ENCODE data around the gene DDX25.
"Not testable (repeated sequence)": the region's sequence is repeated elsewhere in the genome, so short reads cannot be mapped to it uniquely, and the experiment has no call there.

The DDX25 gene

DNA sequence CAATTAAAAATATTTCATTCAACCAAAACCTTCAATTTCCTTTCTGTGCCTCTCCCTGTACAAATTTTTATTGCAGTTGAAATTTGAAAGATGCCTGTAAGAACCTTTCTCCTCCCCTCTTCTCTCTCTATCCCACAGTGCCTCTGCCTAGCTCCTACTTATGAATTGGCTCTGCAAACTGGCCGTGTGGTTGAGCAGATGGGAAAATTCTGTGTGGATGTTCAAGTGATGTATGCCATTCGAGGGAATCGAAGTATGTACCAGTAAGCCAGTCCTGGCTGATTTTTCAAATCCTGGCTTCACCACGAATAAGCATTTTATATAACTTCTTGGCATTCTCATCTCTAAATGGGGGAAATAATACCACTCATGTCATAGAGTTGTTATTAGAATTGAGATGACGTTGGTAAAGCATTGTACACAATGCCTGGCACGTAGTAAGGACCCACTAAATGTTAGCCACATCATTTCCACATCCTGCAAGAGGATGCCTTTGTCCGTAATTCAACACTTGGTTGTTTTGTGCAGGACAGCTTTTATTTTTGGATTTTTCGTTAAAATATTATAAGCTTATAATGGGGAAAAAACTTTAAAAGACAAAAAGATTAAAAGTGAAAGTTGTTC is 6.0 kb downstream of the DDX25 start:
- no peak for DNase-seq

DNA sequence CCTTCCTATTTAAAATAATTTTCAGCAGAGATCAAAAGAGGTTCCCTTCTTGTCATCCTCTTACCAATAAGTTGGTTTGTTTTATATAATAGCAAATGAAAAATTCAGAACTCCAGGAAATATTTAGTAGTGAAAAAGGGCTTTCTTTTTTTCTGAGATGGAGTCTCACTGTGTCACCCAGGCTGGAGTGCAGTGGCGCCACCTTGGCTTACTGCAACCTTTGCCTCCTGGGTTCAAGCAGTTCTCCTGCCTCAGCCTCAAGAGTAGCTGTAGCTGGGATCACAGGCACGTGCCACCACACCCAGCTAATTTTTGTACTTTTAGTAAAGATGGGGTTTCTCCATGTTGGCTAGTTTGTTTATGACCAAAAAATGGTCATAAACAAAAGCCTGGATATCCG is 10.3 kb downstream of the DDX25 start:
- not testable (repeated sequence) for DNase-seq

DNA sequence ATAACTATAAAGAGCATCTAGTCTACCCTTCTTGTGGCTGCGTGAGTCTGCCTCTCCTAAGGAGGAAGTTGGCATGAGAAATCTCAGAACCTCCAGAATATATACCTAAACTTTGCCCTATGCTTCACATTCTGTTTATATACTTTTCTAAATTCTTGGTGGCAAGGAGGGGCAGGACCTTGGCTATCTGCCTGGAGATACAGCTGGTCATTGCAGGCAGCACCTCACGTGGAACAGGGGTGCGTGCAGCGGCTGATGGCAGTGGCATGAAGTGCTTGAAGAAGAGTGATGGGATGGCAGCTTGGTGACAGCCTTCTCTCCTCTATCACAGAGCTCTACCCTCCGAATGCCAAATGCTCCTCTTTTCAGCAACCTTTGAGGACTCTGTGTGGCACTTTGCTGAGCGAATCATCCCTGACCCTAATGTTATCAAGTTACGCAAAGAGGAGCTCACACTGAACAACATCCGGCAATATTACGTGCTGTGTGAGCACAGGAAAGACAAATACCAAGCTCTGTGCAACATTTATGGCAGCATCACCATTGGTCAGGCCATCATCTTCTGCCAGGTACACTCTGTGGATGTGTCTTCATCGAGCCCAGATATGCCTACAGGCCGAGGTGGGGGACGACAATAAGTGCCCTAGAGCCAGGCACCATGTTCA is 12.5 kb downstream of the DDX25 start:
- DNase-seq = no peak

DNA sequence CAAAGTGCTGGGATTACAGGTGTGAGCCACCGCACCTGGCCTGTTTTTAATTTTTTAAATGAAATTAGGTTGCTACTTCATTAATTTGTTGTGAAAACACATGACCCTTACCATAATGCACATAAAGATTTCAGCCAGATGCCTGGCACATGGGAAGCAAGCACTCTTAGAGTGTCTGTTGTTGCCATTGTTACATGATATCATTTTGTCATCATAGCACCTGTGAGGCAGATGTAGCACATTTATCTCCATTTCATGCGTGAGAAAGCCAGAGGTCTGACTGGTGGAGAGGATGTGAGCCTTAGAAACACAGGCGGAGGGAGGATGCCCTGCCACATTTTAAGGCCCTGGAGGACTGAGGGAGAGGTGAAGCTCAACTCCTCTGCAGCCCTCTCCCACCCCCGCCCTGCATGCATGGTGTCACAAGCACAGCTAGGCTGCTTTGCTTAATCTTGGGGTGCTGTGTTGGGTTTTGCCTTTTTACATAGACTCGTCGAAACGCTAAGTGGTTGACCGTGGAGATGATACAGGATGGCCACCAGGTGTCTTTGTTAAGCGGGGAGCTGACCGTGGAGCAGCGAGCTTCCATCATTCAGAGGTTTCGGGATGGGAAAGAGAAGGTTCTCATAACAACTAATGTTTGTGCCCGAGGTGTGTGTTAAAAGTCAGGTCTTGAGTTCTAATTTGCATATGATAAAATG is 14.0 kb downstream of the DDX25 start:
- DNase-seq = no peak

DNA sequence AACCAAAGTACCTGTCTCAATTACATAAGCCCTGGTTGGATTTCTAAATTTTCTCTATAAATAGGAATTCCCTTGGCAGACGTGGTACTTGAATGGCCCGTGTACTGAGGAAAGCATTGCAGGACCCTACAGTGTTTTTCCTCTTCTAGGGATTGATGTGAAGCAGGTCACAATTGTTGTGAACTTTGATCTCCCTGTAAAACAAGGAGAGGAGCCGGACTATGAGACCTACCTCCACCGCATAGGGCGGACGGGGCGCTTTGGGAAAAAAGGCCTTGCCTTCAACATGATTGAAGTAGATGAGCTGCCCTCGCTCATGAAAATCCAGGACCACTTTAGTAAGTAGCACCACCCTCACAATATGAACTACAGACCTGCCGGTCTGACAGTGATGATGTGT is 16.7 kb downstream of the DDX25 start:
- no peak for DNase-seq

DNA sequence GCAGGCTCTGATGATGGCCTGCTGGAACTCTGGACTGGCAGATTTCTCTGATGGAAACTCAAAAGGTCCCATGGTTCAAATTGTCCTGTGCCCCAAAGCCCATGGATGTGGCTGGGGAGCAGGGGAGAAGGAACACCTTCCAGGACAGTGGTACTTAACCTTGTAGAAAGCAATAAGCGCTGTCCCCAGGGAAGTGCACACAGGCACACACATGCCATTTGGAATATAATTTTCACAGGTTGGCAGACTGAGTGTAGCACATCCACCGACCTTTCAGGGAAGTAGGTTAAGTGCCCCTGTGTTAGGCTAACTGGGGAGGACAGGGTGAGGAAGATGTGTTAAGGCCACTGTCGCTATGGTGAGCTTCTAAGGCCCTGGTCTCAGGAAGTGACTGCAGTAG is 17.8 kb downstream of the DDX25 start:
- no peak for DNase-seq

DNA sequence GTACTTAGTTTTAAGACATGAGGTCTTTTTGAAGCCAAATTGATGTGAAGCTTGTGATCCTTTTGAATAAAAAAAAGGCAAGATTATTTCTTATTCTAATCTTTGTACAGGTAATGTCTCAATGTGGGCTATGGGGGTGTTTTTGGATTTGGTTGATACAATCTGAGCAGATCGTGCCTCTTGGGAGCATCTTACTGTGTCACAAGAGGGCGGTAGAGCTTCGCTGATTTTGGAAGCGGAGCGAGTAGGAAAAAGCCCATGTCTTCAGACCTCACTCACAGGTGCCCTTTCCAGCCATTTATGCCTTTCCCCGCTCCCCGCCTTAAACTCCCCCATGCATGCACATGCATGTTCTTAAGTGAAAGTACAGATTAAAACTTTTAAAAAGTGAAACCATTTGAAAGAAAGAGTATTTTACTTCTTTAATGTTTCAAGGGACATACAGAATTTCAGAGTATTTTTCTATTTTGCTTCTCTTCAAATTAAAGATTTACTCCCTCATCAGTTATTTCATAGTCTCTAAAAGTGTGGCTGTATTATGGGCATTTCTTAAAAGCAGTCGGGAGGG is 18.8 kb downstream of the DDX25 start:
- DNase-seq = peak; percentile 50

DNA sequence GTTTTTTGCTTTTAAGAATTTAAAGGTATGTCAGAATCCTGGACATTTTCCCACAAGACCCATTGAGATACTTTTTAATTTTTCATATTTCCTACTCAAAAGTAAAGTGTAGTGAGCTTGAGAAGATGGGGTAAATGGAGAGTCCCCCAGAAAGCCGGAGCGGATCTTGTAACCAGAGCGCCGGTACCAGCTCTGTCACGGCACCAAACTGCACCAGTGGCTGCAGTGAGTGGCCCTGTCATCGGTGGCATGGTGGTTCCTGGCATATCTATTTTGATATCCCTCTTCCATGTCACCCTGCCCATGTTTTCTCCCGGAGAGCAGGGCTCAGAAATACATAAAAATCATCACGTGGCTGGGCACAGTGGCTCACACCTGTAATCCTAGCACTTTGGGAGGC is 19.3 kb downstream of the DDX25 start:
- no peak for DNase-seq

DNA sequence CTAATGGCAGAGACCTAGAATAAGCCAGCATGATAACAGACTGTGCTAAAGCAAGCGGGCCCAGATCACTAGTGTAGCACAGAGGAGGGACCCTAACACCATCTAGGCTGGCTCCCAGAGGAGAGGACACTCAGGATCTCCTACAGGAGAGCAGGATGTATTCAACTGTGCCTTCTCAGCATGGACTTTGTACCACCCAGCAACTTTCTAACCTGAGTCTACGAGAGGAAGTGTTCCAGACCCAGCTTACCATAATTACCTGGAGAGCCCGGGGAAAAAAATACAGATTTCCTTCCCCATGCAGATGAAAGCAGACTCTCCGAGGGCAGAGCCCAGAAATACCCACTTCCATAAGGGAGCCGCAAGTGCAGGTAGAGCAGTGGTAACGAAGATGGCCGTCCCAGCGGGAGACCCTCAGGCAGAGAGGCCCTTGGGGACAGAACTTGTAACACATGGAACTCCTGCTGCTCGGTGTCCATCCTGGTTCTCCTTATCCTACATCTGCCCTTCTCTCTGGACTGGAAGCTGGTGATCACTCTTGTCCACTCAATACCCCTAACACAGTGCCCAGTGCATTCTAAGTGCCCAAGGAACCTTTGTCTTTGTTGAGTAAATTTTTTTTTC is 20.2 kb downstream of the DDX25 start:
- DNase-seq = no peak

DNA sequence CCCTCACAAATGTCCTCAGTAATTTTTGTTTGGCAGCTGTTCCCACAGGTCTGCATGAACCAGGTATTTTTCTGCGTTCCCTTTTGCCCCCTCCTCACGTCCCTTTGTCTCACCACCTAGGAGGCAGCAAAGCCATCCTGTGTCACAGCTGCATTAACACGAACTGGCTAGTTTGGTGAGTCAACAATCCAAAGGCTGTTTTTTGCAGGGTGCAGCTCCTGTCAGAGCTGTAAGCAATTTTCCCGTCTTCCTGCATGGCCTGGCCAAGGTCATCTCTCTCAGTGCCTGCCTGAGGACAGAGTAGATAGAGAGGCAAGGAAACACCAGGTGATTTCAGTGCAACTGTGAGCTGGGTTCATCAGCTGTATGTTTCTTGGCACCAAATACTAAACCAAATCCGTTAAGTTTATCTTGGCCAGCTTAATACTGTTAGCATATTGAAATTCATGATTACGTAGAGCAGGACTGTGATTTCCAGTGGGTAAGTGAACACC is 21.0 kb downstream of the DDX25 start:
- no peak for DNase-seq

DNA sequence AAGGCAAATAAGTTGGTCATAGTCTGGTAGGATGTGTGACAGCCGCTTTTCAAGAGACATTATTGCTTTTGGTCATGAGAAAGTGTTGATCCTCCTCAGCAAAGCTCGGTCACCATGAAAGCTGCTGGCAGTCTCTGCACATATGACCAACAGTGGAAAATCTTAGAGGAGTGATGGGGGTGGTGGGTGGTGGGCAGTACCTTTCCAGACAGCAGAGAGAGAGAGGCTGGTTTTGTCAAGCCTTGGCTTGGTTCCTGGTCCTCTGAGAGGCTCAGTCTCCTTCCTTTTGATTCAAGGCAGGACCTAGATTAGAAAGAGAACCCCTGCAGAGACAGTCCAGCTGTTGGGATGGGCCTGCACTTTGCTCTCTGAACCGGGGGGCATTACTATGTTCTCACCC is 21.5 kb downstream of the DDX25 start:
- DNase-seq = no peak

DNA sequence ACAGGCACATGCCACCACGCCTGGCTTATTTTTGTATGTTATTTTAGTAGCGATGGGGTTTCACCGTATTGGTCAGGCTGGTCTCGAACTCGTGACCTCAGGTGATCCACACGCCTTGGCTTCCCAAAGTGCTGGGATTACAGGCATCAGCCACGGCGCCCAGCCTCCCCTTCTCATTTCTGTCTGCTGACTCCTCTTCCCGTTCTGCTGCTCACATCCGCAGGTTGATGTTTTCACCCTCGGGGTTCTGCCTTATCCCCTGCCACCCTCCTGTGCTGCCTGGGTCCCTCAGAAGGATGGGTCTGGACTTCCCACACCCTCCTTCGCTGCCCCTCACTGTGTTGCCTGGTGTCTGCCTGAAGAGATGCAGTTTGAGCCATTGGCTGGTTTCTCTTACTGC is 22.4 kb downstream of the DDX25 start:
- no peak for DNase-seq

DNA sequence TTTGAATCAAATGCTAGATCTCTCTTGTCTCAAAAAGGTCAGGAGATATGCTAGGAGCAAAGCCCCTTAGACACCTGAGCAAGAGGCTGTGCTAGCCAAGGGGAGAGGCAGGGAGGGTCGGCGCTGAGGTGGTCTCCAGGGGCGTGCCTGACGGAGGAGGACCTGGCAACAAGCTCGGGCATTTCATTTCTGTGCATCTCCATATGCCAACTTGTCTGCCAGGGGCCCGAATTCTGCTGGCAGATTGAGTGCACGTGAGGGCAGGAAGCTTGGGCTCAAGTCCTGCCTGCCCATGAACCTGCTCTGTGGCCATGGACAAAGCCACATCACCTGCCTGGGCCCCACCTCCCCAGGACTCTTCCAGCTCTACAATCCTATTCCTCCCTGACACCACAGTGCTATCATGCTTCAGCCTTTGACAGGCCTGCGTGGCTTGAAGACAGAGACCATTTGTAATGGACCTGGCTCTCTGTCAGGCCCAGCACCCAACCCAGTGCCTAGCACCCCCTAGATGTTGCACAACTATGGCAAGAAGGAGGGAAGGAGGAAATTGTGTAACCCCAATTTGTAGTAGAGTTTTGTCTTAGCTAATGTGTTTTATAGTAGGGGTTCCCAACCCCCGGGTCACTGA is 25.3 kb downstream of the DDX25 start:
- no peak for DNase-seq

DNA sequence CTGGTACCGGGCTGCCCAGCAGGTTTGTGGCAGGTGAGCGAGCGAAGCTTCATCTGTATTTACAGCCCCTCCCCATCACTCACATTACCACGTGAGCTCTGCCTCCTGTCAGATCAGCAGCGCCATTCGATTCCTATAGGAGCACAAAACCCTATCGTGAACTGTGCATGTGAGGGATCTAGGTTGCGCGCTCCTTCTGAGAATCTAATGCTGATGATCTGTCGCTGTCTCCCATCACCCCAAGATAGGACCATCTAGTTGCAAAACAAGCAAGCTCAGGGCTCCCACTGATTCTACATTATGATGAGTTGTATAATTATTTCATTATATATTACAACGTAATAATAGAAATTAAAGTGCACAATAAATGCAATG is 25.8 kb downstream of the DDX25 start:
- no peak for DNase-seq

DNA sequence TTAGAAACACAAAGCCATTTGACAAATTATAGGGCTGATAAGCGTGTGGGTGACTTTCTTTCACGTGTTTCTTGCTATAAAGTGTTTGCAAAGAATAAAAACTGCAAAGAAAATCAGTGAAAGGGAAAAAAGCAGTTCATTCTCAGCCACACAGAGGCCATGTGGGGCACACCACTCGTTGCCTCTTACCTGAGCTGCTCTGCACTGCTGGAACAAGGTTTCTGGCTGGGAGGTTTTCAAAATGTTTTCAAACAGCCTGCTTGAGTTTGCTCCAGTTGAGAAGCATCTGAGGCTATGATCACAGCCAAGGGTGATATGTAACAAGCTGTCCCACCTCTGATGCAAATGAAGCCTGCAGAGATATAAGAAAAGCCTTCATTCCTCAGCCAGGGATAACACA is 26.8 kb downstream of the DDX25 start:
- no peak for DNase-seq

DNA sequence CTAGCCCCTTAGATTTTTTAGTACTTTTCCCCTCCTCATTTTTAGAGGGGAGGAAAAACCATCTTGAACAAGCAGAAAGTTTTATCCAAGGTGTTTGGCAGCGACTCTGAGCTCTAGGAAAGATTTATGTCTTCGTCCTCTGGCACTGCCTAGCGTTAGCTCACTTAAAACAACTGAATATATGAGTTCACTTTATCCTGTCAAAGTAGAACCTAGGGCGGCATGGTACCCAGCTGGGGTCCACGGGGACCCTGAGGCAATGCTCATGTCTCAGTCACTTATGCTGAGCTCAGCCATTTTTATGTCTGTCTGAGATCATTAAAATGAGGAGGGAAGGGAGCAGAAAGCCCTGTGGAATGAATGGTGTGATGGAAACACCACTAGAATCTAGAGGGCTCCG is 27.4 kb downstream of the DDX25 start:
- DNase-seq = no peak

DNA sequence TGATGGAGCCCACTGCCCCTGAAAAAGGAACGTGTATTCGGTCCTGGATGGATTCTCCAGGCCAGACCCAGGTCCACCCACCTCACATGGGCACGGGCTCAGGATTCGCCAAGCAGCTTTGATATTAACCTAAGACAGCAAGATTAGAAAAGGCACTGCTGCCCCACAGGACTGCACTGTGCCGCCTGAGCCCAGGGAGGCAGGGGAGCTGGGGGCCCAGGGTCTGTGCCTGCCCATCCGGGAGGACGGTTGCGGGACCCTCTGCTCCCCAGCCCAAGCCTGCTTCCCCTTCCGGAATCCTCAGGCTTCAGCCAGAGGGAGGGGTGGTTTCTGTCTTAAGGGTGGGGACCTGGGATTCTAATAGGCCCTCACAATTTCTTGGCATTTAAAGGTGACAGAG is 28.0 kb downstream of the DDX25 start:
- no peak for DNase-seq

DNA sequence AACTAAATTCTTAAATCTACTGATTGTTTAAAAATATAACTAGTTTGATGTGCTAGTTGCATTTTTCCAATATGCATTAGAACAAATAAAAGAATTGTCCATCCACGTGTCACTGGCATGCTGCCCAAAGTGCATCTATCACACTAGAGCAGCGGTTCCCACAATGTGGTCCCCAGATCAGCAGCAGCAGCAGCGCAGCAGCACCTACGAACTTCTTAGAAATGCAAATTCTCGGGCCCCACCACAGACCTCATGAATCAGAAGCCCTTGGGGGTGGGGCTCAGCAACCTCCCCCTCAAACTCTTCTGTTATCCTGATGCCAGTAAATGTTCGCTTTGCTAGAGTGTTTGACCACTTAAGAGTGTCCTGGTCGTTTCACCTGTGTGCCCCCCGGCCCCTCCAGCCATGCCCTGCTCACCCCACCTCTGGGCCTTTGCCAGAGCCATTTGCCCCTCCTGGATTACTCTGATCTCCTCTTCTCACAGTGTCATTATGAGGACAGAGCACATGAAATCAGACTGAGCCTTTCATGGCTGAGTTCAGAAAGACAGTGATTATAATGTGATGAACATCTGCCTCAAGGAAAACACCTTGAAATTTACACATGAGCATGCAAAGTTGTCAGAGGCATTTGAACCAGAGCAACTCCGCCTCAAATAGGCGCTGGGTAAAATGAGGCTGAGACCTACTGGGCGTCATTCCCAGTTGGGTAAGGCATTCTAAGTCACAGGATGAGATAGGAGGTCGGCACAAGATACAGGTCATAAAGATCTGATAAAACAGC is 28.9 kb downstream of the DDX25 start:
- no peak for DNase-seq

DNA sequence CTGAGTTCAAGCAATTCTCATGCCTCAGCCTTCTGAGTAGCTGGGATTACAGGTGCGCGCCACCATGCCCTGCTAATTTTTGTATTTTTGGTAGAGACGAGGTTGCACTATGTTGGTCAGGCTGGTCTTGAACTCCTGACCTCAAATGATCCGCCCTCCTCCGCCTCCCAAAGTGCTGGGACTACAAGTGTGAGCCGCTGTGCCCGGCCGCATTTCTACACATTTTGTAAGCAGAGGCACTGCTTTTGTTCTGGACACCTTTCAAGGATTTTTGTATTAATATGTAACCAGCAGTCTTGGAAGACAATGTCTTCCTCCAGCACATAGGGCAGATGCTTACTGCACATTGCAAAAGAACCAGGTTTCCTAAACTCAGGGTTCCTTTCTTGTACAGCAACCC is 30.2 kb downstream of the DDX25 start:
- DNase-seq = no peak

DNA sequence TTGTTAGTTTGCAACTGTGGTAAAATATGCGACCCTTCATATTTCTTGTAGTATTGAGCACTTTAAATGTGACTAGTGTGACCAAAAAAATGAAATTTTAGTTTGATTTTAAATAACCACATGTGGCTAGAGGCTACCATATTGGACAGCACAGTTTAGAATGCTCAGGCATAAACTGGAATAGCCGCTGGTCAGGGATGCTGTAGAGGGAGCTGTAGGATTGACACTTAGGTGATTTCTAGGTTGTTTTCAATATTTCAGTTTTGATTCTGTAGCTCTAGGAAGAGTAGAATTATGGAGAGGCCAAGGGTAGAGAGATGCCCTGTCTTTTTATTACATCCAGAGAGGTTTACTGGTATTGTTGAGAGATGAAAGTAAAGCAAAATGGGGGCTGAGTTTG is 30.7 kb downstream of the DDX25 start:
- DNase-seq = no peak

DNA sequence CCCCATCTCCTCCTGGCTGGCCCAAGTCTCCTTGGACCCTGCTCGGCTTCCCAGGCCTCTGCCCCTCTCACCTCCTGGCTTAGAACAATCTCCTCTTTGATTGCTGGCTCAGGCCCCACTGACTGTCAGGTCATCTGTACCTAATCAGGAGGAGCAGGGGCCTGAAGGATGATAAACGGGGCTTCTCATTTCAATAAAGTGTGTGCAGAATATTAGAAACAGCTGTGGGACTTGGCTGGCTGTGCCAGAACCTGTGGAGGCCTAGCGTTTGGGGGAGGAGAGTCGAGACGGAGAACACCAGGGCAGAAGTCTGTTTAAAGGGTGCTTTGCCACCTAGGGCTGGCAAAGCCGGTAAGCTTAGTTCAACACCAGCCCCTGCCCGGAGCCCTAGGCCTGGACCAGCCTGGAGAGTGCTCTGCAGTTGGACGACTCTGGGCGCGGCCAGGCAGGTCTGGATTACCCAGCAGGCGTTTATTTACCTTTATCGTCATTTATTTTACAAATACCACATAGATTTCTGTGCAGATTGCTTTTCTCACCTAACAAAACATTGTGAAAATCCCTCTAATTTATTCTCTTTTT is 31.4 kb downstream of the DDX25 start:
- DNase-seq = no peak

DNA sequence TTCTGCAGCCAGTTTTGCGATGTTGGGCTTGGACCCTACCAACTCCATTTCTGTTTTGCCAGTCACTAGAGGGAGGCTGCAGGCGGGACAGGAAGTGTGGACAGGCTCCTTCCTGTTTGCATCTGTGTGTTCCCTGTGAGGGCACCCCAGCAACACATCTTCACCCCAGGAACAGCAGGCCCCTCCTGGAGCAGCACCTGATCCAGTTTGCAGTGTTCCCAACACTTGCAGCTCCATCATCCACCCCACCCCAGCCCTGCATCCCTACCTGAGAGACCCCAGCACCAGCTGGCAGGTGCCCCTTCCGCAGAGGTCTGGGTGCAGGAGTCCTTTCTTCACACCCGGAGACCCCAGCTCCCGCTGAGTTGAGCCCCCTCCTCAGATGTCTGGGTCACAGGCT is 34.1 kb downstream of the DDX25 start:
- DNase-seq = no peak
